K562 (cell line): ENCODE measurements around the gene C1QTNF6. TPM values are rescaled to one million over a fixed set of nuclear protein-coding genes. Genes with fewer than 3 reads are reported as not detected.
A peak's percentile ranks its signal among the peaks of the same experiment; 100 is the strongest.

Experiments used
- ATAC-seq: fragments of 200-7000 bp; cut with Tn5 transposase; 3 replicates; pipeline ENCODE4 v1.9.1; 2020; ENCODE audit warnings: moderate library complexity
- BruUV-seq: library from RNA; stranded (reverse); fragments of 400-500 nt; replicated peaks from 2 replicates; lab custom pipeline; 2021; lab: Mats Ljungman, UMichigan
- CTCF ChIA-PET: fragments of 300-600 bp; formaldehyde crosslinking; extraction: SDS; loops from one replicate; lab custom pipeline; 2021; ENCODE audit warnings: low intra/inter-chr PET ratio; lab: Yijun Ruan, JAX
- POLR2A ChIA-PET: fragments of 300-600, 350-650 bp; sonication (Branson Sonifier 250); formaldehyde crosslinking; extraction: SDS; loops from one replicate; lab custom pipeline; 2021; ENCODE audit warnings: antibody characterized with exemption, inconsistent platforms; lab: Yijun Ruan, JAX
- DNase-seq, 4 experiments: peaks; one replicate each; pipeline versions ENCODE4 v3.0.0 to v3.0.0-alpha.2; 2011 to 2018; ENCODE audit warnings: low spot score in 3 of 4, mixed read lengths in 3 of 4; ENCODE audit errors: extremely low read depth in 1 of 4
- FAIRE-seq: peaks from 2 replicates; lab custom pipeline; 2011; peaks lifted over from hg19 to GRCh38; lab: Jason Lieb, UNC
- H2AFZ ChIP-seq: 2 replicates; pipeline ENCODE4 v1.6.0; 2011; ENCODE audit warnings: low read depth, low read length, control low read depth, inconsistent platforms
- H3K27ac ChIP-seq: fragments of 200-600 bp; 3 replicates; pipeline ENCODE4 v1.8.0; 2011; ENCODE audit warnings: low read depth, mild to moderate bottlenecking, control low read depth, inconsistent platforms, low read length, moderate library complexity, mixed read lengths; ENCODE audit errors: extremely low read depth
- H3K27me3 ChIP-seq, 2 experiments: fragments of 300-600 bp in 1 of 2; 2 replicates in 1 of 2; 3 replicates in 1 of 2; pipeline versions ENCODE4 v1.6.0 to v1.8.0; 2011; ENCODE audit warnings: inconsistent platforms in 2 of 2, low read length in 2 of 2, mild to moderate bottlenecking in 1 of 2, mixed read lengths in 1 of 2, moderate library complexity in 1 of 2; ENCODE audit not compliant: control insufficient read depth in 2 of 2, insufficient read depth in 2 of 2
- H3K36me3 ChIP-seq: fragments of 300-600 bp; 3 replicates; pipeline ENCODE4 v1.8.0; 2011; ENCODE audit warnings: mild to moderate bottlenecking, low read length, inconsistent platforms; ENCODE audit not compliant: control insufficient read depth, insufficient read depth
- H3K4me1 ChIP-seq, 2 experiments: fragments of 200-600 bp in 1 of 2; replicated peaks in 1 of 2; 2 replicates in 1 of 2; 3 replicates in 1 of 2; pipeline versions ENCODE4 v1.5.1 to v1.8.0; 2011; ENCODE audit warnings: inconsistent platforms in 2 of 2, low read length in 2 of 2, mild to moderate bottlenecking in 1 of 2, mixed read lengths in 1 of 2, moderate library complexity in 1 of 2; ENCODE audit not compliant: control insufficient read depth in 2 of 2, insufficient read depth in 2 of 2
- H3K4me2 ChIP-seq: 2 replicates; pipeline ENCODE4 v1.6.1; 2011; ENCODE audit warnings: low read length, control low read depth, inconsistent platforms, mixed read lengths; ENCODE audit not compliant: insufficient read depth
- H3K4me3 ChIP-seq: fragments of 200-600 bp; sonication (generic), shearing (Covaris generic); 2 replicates; pipeline ENCODE4 v1.5.1; 2016; ENCODE audit warnings: control low read depth, inconsistent platforms
- H3K79me2 ChIP-seq: fragments of 200-600 bp; 3 replicates; pipeline ENCODE4 v1.8.0; 2011; ENCODE audit warnings: low read length, inconsistent platforms; ENCODE audit not compliant: control insufficient read depth, insufficient read depth
- H3K9ac ChIP-seq, 2 experiments: 2 replicates each; pipeline versions ENCODE4 v1.6.0 to v1.6.1; 2011; ENCODE audit warnings: low read depth in 2 of 2, low read length in 2 of 2, control low read depth in 1 of 2, inconsistent platforms in 1 of 2, mild to moderate bottlenecking in 1 of 2, mixed read lengths in 1 of 2; ENCODE audit not compliant: insufficient read depth in 1 of 2
- H3K9me1 ChIP-seq: one replicate; pipeline ENCODE4 v1.6.0; 2011; ENCODE audit warnings: inconsistent platforms, mild to moderate bottlenecking, low read length, moderate library complexity; ENCODE audit not compliant: control insufficient read depth, insufficient read depth
- H3K9me3 ChIP-seq: replicated peaks from 2 replicates; pipeline ENCODE4 v1.5.1; 2011; ENCODE audit warnings: low read depth, low read length, inconsistent platforms; ENCODE audit not compliant: control insufficient read depth, insufficient read depth
- H4K20me1 ChIP-seq: replicated peaks from 2 replicates; pipeline ENCODE4 v1.6.1; 2011; ENCODE audit warnings: low read length, inconsistent platforms, mixed read lengths; ENCODE audit not compliant: control insufficient read depth, insufficient read depth
- CTBP1 ChIP-seq: fragments of 450-650 bp; IDR thresholded peaks from 2 replicates; pipeline ENCODE4 v1.6.1; 2016; ENCODE audit warnings: borderline replicate concordance
- CTCF ChIP-seq, 3 experiments: IDR thresholded peaks in 2 of 3; conservative IDR thresholded peaks in 1 of 3; 2 replicates each; pipeline ENCODE4 v1.5.1; 2011 to 2012; ENCODE audit warnings: low read length in 3 of 3, mild to moderate bottlenecking in 3 of 3, control low read depth in 2 of 3, improper control_type of control experiment in 1 of 3, inconsistent platforms in 1 of 3, low read depth in 1 of 3, mixed read lengths in 1 of 3, moderate library complexity in 1 of 3; ENCODE audit not compliant: insufficient read depth in 2 of 3
- IFI16 ChIP-seq: fragments of 250-450 bp; sonication (Bioruptor Pico); IDR thresholded peaks from 2 replicates; pipeline ENCODE4 v2.1.2; 2022; ENCODE audit warnings: mild to moderate bottlenecking, inconsistent platforms
- PHF8 ChIP-seq: fragments of 200-600 bp; sonication (generic); IDR thresholded peaks from 2 replicates; pipeline ENCODE4 v1.6.1; 2012; ENCODE audit warnings: mixed run types, mild to moderate bottlenecking, inconsistent platforms, low read length, moderate library complexity, borderline replicate concordance
- SIN3B ChIP-seq: fragments of 450-650 bp; IDR thresholded peaks from 2 replicates; pipeline ENCODE4 v1.6.1; 2017; ENCODE audit warnings: low read depth, mild to moderate bottlenecking, moderate library complexity
- TGIF2 ChIP-seq: sonication (generic); formaldehyde crosslinking; IDR thresholded peaks from 2 replicates; pipeline ENCODE4 v1.8.1; 2022; ENCODE audit warnings: mild to moderate bottlenecking, missing genetic modification reagents, moderate library complexity
- ZFP36 ChIP-seq: fragments of 150-350 bp; IDR thresholded peaks from 2 replicates; pipeline ENCODE4 v1.6.1; 2018; ENCODE audit warnings: low read length, low read depth; ENCODE audit not compliant: partially characterized antibody
- WGBS: fragments of 100-300 bp; shearing (Covaris generic); methylation state at CpG from one replicate; pipeline ENCODE4 v1.1.6; 2016; ENCODE audit warnings: low coverage, mixed read lengths; ENCODE audit not compliant: insufficient coverage; ENCODE audit errors: missing lambda C conversion rate; 5-methylcytosine and 5-hydroxymethylcytosine counted together
- in situ Hi-C: fragments of 300-500 bp; cut with MboI; formaldehyde crosslinking; loops from 4 replicates; pipeline ENCODE4 v1.15.0; 2018; ENCODE audit warnings: inconsistent platforms, mixed read lengths
- intact Hi-C: fragments of 100-400 bp; cut with micrococcal nuclease; formaldehyde crosslinking; loops from 2 replicates; pipeline ENCODE4 v1.14.2; 2022
- polyA plus RNA-seq, 8 experiments: library from polyadenylated mRNA; depleted of rRNA in 4 of 8; stranded (reverse) in 5 of 8; unstranded in 3 of 8; fragments of >200 nt; fragmentation: Nextera tagmentation in 2 of 8; fragmentation: Illumina TruSeq in 1 of 8; extraction: Ambion mirVana in 2 of 8; extraction: Trizol in 1 of 8; gene quantifications; 2 replicates each; pipeline versions ENCODE4 v1.2.1 to v1.2.3, GENCODE V29; 2011 to 2014; ENCODE audit warnings: inconsistent platforms in 1 of 8, missing spikeins in 1 of 8
- total RNA-seq, 7 experiments: library from RNA; depleted of rRNA in 6 of 7; stranded (reverse); fragments of >200 nt in 6 of 7; fragmentation: Illumina TruSeq in 2 of 7; extraction: Trizol in 2 of 7; gene quantifications; 2 replicates each; pipeline versions ENCODE4 v1.2.1 to v1.2.3, GENCODE V29; 2011 to 2021; ENCODE audit warnings: low replicate concordance in 1 of 7

The C1QTNF6 gene
- total and polyA plus RNA-seq, 9 of the 15 experiments (the other 6 are each of a cell fraction or from before 2014, with no cell fraction given) = 0.18 to 0.92 (median 0.55) TPM

- POLR2A ChIA-PET = no interaction called here
- H3K4me1 ChIP-seq = peaks cover 5 to 21% of the 10 kb centered on the region in 2 experiments; a peak in 4 of 5 replicates
- in situ Hi-C loops = no loop called here
- H3K27me3 ChIP-seq = peaks cover 0 to 8% of the 10 kb centered on the region in 2 experiments; a peak in 2 of 5 replicates
- no TSS peak for BruUV-seq
- no peaks in the 10 kb centered on the region for H3K36me3 ChIP-seq
- no peaks in the 10 kb centered on the region for H3K79me2 ChIP-seq
- CTCF ChIA-PET = no interaction called here
- no peak overlapping the region for H3K9ac ChIP-seq
- ATAC-seq = no peak
- 32% methylated on average over 6 of the region's 16 CpGs for WGBS
- no peak overlapping the region for H3K27ac ChIP-seq
- H3K4me3 ChIP-seq = no peak overlapping the region
- DNase-seq = no peak
- H2AFZ ChIP-seq = no peak overlapping the region
- intact Hi-C loops = no loop called here
- TF ChIP-seq ZFP36 = peak; percentile 27
- no peak for TF ChIP-seq PHF8
- TF ChIP-seq, all 486 proteins: peak for 1
- Histone ChIP-seq H4K20me1 (no peaks in the 10 kb centered on the region), H3K4me2 (no peak overlapping the region), H3K9me3 (no peaks in the 10 kb centered on the region), H3K9me1 (no peaks in the 10 kb centered on the region)
- FAIRE-seq = no peak
Measured at GRCh38 chr22:37140686-37141323, 47.2 kb downstream of the C1QTNF6 start.

- Histone ChIP-seq H3K27ac (no peak overlapping the region), H3K36me3 (no peaks in the 10 kb centered on the region), H3K27me3 (peaks cover 0 to 15% of the 10 kb centered on the region in 2 experiments; a peak in 2 of 5 replicates), H3K9me1 (no peaks in the 10 kb centered on the region), H2AFZ (no peak overlapping the region), H4K20me1 (no peaks in the 10 kb centered on the region), H3K9me3 (no peaks in the 10 kb centered on the region), H3K9ac (no peak overlapping the region), H3K79me2 (no peaks in the 10 kb centered on the region), H3K4me2 (no peak overlapping the region), H3K4me1 (peaks cover 5 to 21% of the 10 kb centered on the region in 2 experiments; a peak in 4 of 5 replicates), H3K4me3 (no peak overlapping the region)
- no peak for TF ChIP-seq SIN3B
- TF ChIP-seq CTBP1 = no peak
- TF ChIP-seq CTCF (IDR thresholded peaks at IDR 0.05 in 2 of 3, conservative IDR thresholded peaks at IDR 0.05 in 1 of 3; ENCODE audit: insufficient read depth in 2 of 3, low read depth in 1 of 3, low read length in 3 of 3) = peak in 1 of 3 experiments; percentile 20; a peak in 2 of 6 replicates
- no peak for TF ChIP-seq PHF8
- TF ChIP-seq IFI16 = no peak
- TF ChIP-seq TGIF2 (CRISPR knock-in tag) = no peak
- POLR2A ChIA-PET = no interaction called here
- no TSS peak for BruUV-seq
- ATAC-seq = peak; percentile 47; the same call in 1 of the 3 replicates
- intact Hi-C loops (no loop called here), in situ Hi-C loops (no loop called here)
- no peak for FAIRE-seq
- 35% methylated on average over 7 of the region's 7 CpGs for WGBS
- DNase-seq = peak in 1 of 4 experiments; percentile 12
- CTCF ChIA-PET = interaction anchor here (0.6 kb wide), 1 partner anchor 53 kb away, joined by 4 read pairs; no protein-coding TSS in a partner anchor
Measured at GRCh38 chr22:37139762-37140161, 48.3 kb downstream of the C1QTNF6 start.
